Kidney epithelial cell (primary cell): Measurements from ENCODE around the gene ORC1. TPM values are rescaled to one million over a fixed set of nuclear protein-coding genes. Genes with fewer than 3 reads are reported as not detected.

Source experiments
- DNase-seq: peaks from one replicate; pipeline ENCODE4 v3.0.0-alpha.2; 2010; ENCODE audit warnings: low read depth
- H3K27me3 ChIP-seq: 2 replicates; pipeline ENCODE4 v1.6.0; 2011; ENCODE audit warnings: low read length; ENCODE audit not compliant: control insufficient read depth, insufficient read depth
- H3K36me3 ChIP-seq: 2 replicates; pipeline ENCODE4 v1.5.1; 2011; ENCODE audit warnings: low read length; ENCODE audit not compliant: control insufficient read depth, insufficient read depth
- H3K4me3 ChIP-seq: 2 replicates; pipeline ENCODE4 v1.5.1; 2011; ENCODE audit warnings: low read depth, mild to moderate bottlenecking, control low read depth, low read length
- total RNA-seq: library from RNA; depleted of rRNA; stranded (reverse); fragments of >200 nt; gene quantifications from 2 replicates; pipeline ENCODE4 v1.2.3, GENCODE V29; 2015
- TF ChIP-seq, protein P1 (sequence below): IDR thresholded peaks from 2 replicates; pipeline ENCODE4 v1.5.1; 2011; ENCODE audit warnings: mild to moderate bottlenecking, moderate library complexity, low read length, control low read depth, inconsistent platforms; ENCODE audit not compliant: insufficient read depth, poor library complexity, severe bottlenecking

The ORC1 gene
- total RNA-seq, 1 donor from 2014 or later = 2.7 TPM

DNA sequence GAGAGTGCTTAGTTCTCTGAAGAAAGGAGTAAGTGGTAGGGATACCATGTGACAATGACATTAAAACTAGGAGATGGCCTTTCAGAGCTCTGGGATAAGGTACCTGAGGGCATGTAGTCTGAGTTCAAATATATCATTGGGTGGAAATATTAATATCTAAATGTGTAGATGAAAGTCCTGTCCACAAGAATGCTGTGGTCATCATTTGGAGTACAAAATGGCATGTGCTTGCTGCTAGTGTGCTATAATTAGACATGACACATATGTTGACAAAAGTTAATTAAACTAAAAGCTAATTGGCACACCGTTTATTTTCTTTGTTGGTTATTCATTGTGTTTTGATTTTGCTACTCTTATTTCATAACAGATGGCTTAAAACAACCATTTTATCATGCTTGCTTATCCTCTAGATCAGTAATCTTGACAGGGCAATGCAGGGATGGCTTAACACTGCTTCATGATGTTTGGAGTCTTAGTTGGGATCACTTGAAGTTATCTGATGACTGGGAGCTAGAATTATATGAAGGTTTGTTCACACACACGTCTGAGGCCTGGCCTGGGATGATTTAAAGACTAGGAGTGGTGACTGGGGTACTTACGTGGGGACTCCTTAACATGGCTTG lies 69.2 kb downstream of the ORC1 start:
- H3K36me3 ChIP-seq = no peaks in the 10 kb centered on the region
- no peak for DNase-seq
- H3K27me3 ChIP-seq = no peaks in the 10 kb centered on the region

DNA sequence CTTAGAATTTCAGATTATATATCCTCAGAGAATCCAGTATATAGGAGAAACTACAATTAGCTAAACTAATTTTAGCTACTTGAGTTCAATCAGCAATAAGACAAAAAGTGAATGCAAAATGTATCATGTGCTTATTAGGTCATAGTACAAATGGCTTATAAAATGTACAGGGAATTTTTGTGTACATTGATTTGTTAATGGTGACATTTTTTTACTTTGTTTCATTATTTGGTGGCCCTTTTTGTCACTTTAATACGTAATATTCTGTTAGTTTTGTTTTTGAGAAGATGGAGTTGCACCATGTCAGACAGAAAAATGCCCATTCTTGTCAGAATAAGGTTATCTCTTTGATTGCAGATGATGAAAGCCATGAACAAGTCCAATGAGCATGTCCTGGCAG lies 71.8 kb downstream of the ORC1 start:
- Histone ChIP-seq H3K27me3 (no peaks in the 10 kb centered on the region), H3K4me3 (no peak overlapping the region), H3K36me3 (no peaks in the 10 kb centered on the region)
- TF ChIP-seq, protein P1, sequence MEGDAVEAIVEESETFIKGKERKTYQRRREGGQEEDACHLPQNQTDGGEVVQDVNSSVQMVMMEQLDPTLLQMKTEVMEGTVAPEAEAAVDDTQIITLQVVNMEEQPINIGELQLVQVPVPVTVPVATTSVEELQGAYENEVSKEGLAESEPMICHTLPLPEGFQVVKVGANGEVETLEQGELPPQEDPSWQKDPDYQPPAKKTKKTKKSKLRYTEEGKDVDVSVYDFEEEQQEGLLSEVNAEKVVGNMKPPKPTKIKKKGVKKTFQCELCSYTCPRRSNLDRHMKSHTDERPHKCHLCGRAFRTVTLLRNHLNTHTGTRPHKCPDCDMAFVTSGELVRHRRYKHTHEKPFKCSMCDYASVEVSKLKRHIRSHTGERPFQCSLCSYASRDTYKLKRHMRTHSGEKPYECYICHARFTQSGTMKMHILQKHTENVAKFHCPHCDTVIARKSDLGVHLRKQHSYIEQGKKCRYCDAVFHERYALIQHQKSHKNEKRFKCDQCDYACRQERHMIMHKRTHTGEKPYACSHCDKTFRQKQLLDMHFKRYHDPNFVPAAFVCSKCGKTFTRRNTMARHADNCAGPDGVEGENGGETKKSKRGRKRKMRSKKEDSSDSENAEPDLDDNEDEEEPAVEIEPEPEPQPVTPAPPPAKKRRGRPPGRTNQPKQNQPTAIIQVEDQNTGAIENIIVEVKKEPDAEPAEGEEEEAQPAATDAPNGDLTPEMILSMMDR = no peak
- DNase-seq = no peak

More for the DNA sequence above, 69.2 kb downstream of the ORC1 start:
- TF ChIP-seq, protein P1 = no peak
- no peak overlapping the region for H3K4me3 ChIP-seq

DNA sequence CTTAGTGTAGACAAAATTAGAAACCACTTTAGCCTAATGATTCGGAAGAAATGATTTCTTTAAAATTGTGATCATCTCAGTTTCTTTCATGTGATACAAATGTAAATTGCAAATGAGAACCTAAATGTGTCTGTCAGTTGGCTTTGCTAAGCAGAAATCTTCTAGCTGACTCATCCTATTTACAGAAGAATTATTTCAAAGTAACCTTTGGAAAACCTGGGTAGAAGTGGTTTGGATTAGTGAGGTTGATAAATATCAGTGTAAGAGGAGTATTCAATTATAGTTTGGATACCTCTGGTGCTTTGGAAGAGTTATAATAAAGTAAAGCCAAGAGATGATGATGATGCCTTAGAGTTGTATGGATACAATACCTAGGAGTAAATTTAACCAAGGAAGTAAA lies 75.6 kb downstream of the ORC1 start:
- no peak overlapping the region for H3K4me3 ChIP-seq
- TF ChIP-seq, protein P1 = no peak
- H3K36me3 ChIP-seq = no peaks in the 10 kb centered on the region
- no peak for DNase-seq
- no peaks in the 10 kb centered on the region for H3K27me3 ChIP-seq

DNA sequence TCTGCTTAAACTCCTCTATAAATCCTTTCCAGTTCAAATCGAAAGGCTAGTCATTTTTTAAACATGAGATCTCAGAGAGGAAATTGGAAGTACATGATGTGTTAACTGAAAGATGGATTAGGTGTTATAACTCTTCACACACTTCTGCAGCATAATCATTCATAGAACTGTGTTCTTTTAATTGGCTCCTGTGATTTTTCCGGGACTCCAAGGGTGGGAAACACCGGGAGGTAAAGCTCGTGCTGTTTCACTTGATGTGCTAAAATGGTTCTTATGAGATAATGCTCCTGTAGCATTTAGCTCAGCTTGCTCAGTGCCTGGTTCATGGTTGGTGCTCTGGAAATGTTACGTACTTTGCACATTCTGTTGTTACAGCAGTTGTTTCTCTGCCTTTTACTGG lies 78.4 kb downstream of the ORC1 start:
- Histone ChIP-seq H3K4me3 (no peak overlapping the region), H3K27me3 (no peaks in the 10 kb centered on the region), H3K36me3 (no peaks in the 10 kb centered on the region)
- DNase-seq = no peak
- TF ChIP-seq, protein P1 = no peak

DNA sequence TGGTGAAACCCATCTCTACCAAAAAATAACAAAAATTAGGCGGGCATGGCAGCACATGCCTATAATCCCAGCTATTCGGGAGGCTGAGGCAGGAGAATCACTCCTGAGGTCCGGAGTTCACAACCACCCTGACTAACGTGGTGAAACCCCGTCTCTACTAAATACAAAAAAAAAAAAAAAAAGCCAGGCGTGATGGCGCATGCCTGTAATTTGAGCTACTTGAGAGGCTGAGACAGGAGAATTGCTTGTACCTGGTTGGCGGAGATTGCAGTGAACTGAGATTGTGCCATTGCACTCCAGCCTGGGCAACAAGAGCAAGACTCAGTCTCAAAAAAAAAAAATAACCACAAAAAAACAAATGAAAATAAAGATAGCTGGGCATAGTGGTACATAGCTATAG lies 80.5 kb downstream of the ORC1 start:
- DNase-seq = no peak
- TF ChIP-seq, protein P1 = no peak
- no peak overlapping the region for H3K4me3 ChIP-seq

More for the DNA sequence above, 80.5 kb downstream of the ORC1 start:
- Histone ChIP-seq H3K36me3 (no peaks in the 10 kb centered on the region), H3K27me3 (no peaks in the 10 kb centered on the region)

Other genes with a start within 250 kb of the ORC1 start
- 53.9 and 55.4 TPM in 2 replicates for gene CC2D1B, start 38.2 kb downstream of the ORC1 start, total RNA-seq
- 14.2 and 18.2 TPM in 2 replicates for gene PRPF38A, start 179 bp upstream of the ORC1 start, total RNA-seq
- 32.1 and 32.5 TPM in 2 replicates for gene TUT4, start 148.7 kb upstream of the ORC1 start, total RNA-seq
- gene GPX7, start 197.9 kb upstream of the ORC1 start, total RNA-seq = 33.1 and 52.8 TPM in 2 replicates
- not detected in 2 replicates for gene SHISAL2A, start 228.7 kb upstream of the ORC1 start, total RNA-seq